C4-2B (cell line): Measurements from ENCODE around the gene GPR158.

Experiments used
- ZFX ChIP-seq: fragments of 450-650 bp; IDR thresholded peaks from 2 replicates; pipeline ENCODE4 v1.6.1; 2017
- TF ChIP-seq, protein P1 (sequence below): fragments of 450-650 bp; conservative IDR thresholded peaks from 2 replicates; pipeline ENCODE4 v1.5.1; 2017; ENCODE audit warnings: mild to moderate bottlenecking

GRCh38 chr10:25451401-25451800 is 276.6 kb downstream of the GPR158 start:
- TF ChIP-seq, protein P1, sequence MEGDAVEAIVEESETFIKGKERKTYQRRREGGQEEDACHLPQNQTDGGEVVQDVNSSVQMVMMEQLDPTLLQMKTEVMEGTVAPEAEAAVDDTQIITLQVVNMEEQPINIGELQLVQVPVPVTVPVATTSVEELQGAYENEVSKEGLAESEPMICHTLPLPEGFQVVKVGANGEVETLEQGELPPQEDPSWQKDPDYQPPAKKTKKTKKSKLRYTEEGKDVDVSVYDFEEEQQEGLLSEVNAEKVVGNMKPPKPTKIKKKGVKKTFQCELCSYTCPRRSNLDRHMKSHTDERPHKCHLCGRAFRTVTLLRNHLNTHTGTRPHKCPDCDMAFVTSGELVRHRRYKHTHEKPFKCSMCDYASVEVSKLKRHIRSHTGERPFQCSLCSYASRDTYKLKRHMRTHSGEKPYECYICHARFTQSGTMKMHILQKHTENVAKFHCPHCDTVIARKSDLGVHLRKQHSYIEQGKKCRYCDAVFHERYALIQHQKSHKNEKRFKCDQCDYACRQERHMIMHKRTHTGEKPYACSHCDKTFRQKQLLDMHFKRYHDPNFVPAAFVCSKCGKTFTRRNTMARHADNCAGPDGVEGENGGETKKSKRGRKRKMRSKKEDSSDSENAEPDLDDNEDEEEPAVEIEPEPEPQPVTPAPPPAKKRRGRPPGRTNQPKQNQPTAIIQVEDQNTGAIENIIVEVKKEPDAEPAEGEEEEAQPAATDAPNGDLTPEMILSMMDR: no peak
- no peak for TF ChIP-seq ZFX
